Karpas-422 (cell line): ENCODE data around the gene IFT74. TPM values are rescaled to one million over a fixed set of nuclear protein-coding genes. Genes with fewer than 3 reads are reported as not detected.

Experiments used
- DNase-seq: peaks from one replicate; pipeline ENCODE4 v3.0.0-alpha.2; 2015
- H2AFZ ChIP-seq: fragments of 200-600 bp; sonication (generic); 2 replicates; pipeline ENCODE4 v1.6.1; 2014; ENCODE audit warnings: antibody characterized with exemption, low read length, mixed read lengths
- H3K27ac ChIP-seq: fragments of 200-600 bp; sonication (generic); 2 replicates; pipeline ENCODE4 v1.5.1; 2014; ENCODE audit warnings: mild to moderate bottlenecking, low read length, moderate library complexity
- H3K27me3 ChIP-seq: fragments of 200-600 bp; sonication (generic); 2 replicates; pipeline ENCODE4 v1.6.1; 2014; ENCODE audit warnings: low read length, mixed read lengths
- H3K36me3 ChIP-seq: fragments of 200-600 bp; sonication (generic); 2 replicates; pipeline ENCODE4 v1.6.1; 2014; ENCODE audit warnings: low read length, mixed read lengths; ENCODE audit not compliant: insufficient read depth
- H3K4me1 ChIP-seq: fragments of 200-600 bp; sonication (generic); 2 replicates; pipeline ENCODE4 v1.6.1; 2014; ENCODE audit warnings: mild to moderate bottlenecking, low read length, mixed read lengths
- H3K4me2 ChIP-seq: fragments of 200-600 bp; sonication (generic); 2 replicates; pipeline ENCODE4 v1.6.1; 2014; ENCODE audit warnings: low read length, low read depth, mild to moderate bottlenecking; ENCODE audit not compliant: poor library complexity, severe bottlenecking
- H3K4me3 ChIP-seq: fragments of 200-600 bp; sonication (generic); 2 replicates; pipeline ENCODE4 v1.5.1; 2014; ENCODE audit warnings: mild to moderate bottlenecking, antibody characterized with exemption, low read length, mixed read lengths
- H3K79me2 ChIP-seq: fragments of 200-600 bp; sonication (generic); 2 replicates; pipeline ENCODE4 v1.6.1; 2014; ENCODE audit warnings: mild to moderate bottlenecking, low read length, mixed read lengths
- H3K9ac ChIP-seq: fragments of 200-600 bp; sonication (generic); 2 replicates; pipeline ENCODE4 v1.6.0; 2014; ENCODE audit warnings: low read length
- H3K9me2 ChIP-seq: fragments of 200-600 bp; sonication (generic), shearing (Covaris generic); replicated peaks from 2 replicates; pipeline ENCODE4 v1.6.0; 2014; ENCODE audit warnings: mild to moderate bottlenecking, low read length, moderate library complexity; ENCODE audit not compliant: insufficient read depth
- H3K9me3 ChIP-seq: fragments of 300-700, 200-600 bp; sonication (generic); 2 replicates; pipeline ENCODE4 v1.6.1; 2014; ENCODE audit warnings: low read length, mixed read lengths
- H4K20me1 ChIP-seq: fragments of 200-600 bp; sonication (generic); 2 replicates; pipeline ENCODE4 v1.6.1; 2014; ENCODE audit warnings: mild to moderate bottlenecking, antibody characterized with exemption, low read length, low read depth; ENCODE audit not compliant: insufficient read depth
- total RNA-seq: library from RNA; depleted of rRNA; stranded (reverse); fragments of >200 nt; shearing (Covaris generic); gene quantifications from 2 replicates; pipeline ENCODE4 v1.2.3, GENCODE V29; 2014; ENCODE audit warnings: low replicate concordance; rRNA removed

Gene IFT74
- total RNA-seq, 1 experiment from 2014 or later, result 29.3 TPM

GRCh38 chr9:27109621-27110020, 153.4 kb downstream of the IFT74 start:
- Histone ChIP-seq H2AFZ (no peak overlapping the region), H3K36me3 (no peaks in the 10 kb centered on the region), H3K27ac (no peak overlapping the region), H3K4me2 (no peak overlapping the region), H3K27me3 (no peaks in the 10 kb centered on the region), H3K4me3 (no peak overlapping the region), H3K4me1 (no peaks in the 10 kb centered on the region), H3K9me2 (no peaks in the 10 kb centered on the region), H4K20me1 (no peaks in the 10 kb centered on the region), H3K79me2 (no peaks in the 10 kb centered on the region), H3K9ac (no peak overlapping the region), H3K9me3 (no peaks in the 10 kb centered on the region)
- DNase-seq, result no peak

- Histone ChIP-seq H4K20me1 (no peaks in the 10 kb centered on the region), H3K9me2 (no peaks in the 10 kb centered on the region), H3K4me3 (no peak overlapping the region), H3K27ac (no peak overlapping the region), H2AFZ (no peak overlapping the region), H3K4me2 (no peak overlapping the region), H3K79me2 (no peaks in the 10 kb centered on the region), H3K27me3 (no peaks in the 10 kb centered on the region), H3K9me3 (no peaks in the 10 kb centered on the region), H3K9ac (no peak overlapping the region), H3K36me3 (no peaks in the 10 kb centered on the region), H3K4me1 (no peaks in the 10 kb centered on the region)
- no peak for DNase-seq
Observed at GRCh38 chr9:27110181-27110580, 154.0 kb downstream of the IFT74 start.

- H3K79me2 ChIP-seq, result no peaks in the 10 kb centered on the region
- no peaks in the 10 kb centered on the region for H3K4me1 ChIP-seq
- no peaks in the 10 kb centered on the region for H3K9me3 ChIP-seq
- H2AFZ ChIP-seq, result no peak overlapping the region
- H3K4me2 ChIP-seq, result no peak overlapping the region
- H3K9me2 ChIP-seq, result no peaks in the 10 kb centered on the region
- no peaks in the 10 kb centered on the region for H4K20me1 ChIP-seq
- no peaks in the 10 kb centered on the region for H3K36me3 ChIP-seq
- no peak overlapping the region for H3K9ac ChIP-seq
- H3K27ac ChIP-seq, result no peak overlapping the region
- DNase-seq, result no peak
- H3K27me3 ChIP-seq, result no peaks in the 10 kb centered on the region
- no peak overlapping the region for H3K4me3 ChIP-seq
Observed at GRCh38 chr9:27112235-27112634, 156.0 kb downstream of the IFT74 start.

Other genes starting within 250 kb of the IFT74 start
- gene CAAP1, start 63.6 kb upstream of the IFT74 start, total RNA-seq, result 42.6 and 44.3 TPM in 2 replicates
- 33.7 and 50.6 TPM in 2 replicates for gene PLAA, start 9.2 kb upstream of the IFT74 start, total RNA-seq
- gene LRRC19, start 49.3 kb downstream of the IFT74 start, total RNA-seq, result not detected in 2 replicates
- not detected in 2 replicates for gene TEK, start 152.8 kb downstream of the IFT74 start, total RNA-seq